ENCODE data around the gene RAB38.

The RAB38 gene

GRCh38 chr11:88169471-88169870 is 5.8 kb downstream of the RAB38 start:
- H3K4me1 ChIP-seq (ENCODE audit: insufficient read depth, low read length) = peaks cover 33% of the 10 kb centered on the region

GRCh38 chr11:88167853-88168252 is 7.4 kb downstream of the RAB38 start:
- Histone ChIP-seq H3K36me3 (ENCODE audit: insufficient read depth, low read length) (no peaks in the 10 kb centered on the region), H3K9ac (ENCODE audit: low read length) (no peak overlapping the region), H3K4me3 (ENCODE audit: low read depth in 1 of 2, low read length in 2 of 2) (no peak overlapping the region), H3K27ac (ENCODE audit: low read depth, low read length) (no peak overlapping the region), H3K9me3 (ENCODE audit: low read length) (no peaks in the 10 kb centered on the region), H3K4me1 (ENCODE audit: insufficient read depth, low read length) (peaks cover 25% of the 10 kb centered on the region), H3K27me3 (ENCODE audit: control insufficient read depth in 1 of 2, insufficient read depth in 2 of 2, low read length in 2 of 2) (no peaks in the 10 kb centered on the region)

More at GRCh38 chr11:88169471-88169870, 5.8 kb downstream of the RAB38 start:
- H3K27me3 ChIP-seq (ENCODE audit: control insufficient read depth in 1 of 2, insufficient read depth in 2 of 2, low read length in 2 of 2) = no peaks in the 10 kb centered on the region
- no peaks in the 10 kb centered on the region for H3K9me3 ChIP-seq (ENCODE audit: low read length)
- H3K4me3 ChIP-seq (ENCODE audit: low read depth in 1 of 2, low read length in 2 of 2) = no peak overlapping the region
- H3K9ac ChIP-seq (ENCODE audit: low read length) = no peak overlapping the region
- H3K27ac ChIP-seq (ENCODE audit: low read depth, low read length) = no peak overlapping the region
- no peaks in the 10 kb centered on the region for H3K36me3 ChIP-seq (ENCODE audit: insufficient read depth, low read length)

GRCh38 chr11:88164806-88165585 is 10.2 kb downstream of the RAB38 start:
- Histone ChIP-seq H3K9me3 (ENCODE audit: low read length) (no peaks in the 10 kb centered on the region), H3K4me1 (ENCODE audit: insufficient read depth, low read length) (peaks cover under 1% of the 10 kb centered on the region), H3K27ac (ENCODE audit: low read depth, low read length) (no peak overlapping the region), H3K27me3 (ENCODE audit: control insufficient read depth in 1 of 2, insufficient read depth in 2 of 2, low read length in 2 of 2) (no peaks in the 10 kb centered on the region), H3K9ac (ENCODE audit: low read length) (no peak overlapping the region), H3K36me3 (ENCODE audit: insufficient read depth, low read length) (no peaks in the 10 kb centered on the region), H3K4me3 (ENCODE audit: low read depth in 1 of 2, low read length in 2 of 2) (no peak overlapping the region)

GRCh38 chr11:88164320-88164719 is 10.9 kb downstream of the RAB38 start:
- Histone ChIP-seq H3K27ac (ENCODE audit: low read depth, low read length) (no peak overlapping the region), H3K4me1 (ENCODE audit: insufficient read depth, low read length) (no peaks in the 10 kb centered on the region), H3K27me3 (ENCODE audit: control insufficient read depth in 1 of 2, insufficient read depth in 2 of 2, low read length in 2 of 2) (no peaks in the 10 kb centered on the region)

GRCh38 chr11:88158081-88158480 is 17.2 kb downstream of the RAB38 start:
- Histone ChIP-seq H3K36me3 (ENCODE audit: insufficient read depth, low read length) (no peaks in the 10 kb centered on the region), H3K9me3 (ENCODE audit: low read length) (no peaks in the 10 kb centered on the region), H3K4me3 (ENCODE audit: low read depth in 1 of 2, low read length in 2 of 2) (no peak overlapping the region), H3K4me1 (ENCODE audit: insufficient read depth, low read length) (peaks cover 6% of the 10 kb centered on the region), H3K27me3 (ENCODE audit: control insufficient read depth in 1 of 2, insufficient read depth in 2 of 2, low read length in 2 of 2) (no peaks in the 10 kb centered on the region), H3K9ac (ENCODE audit: low read length) (no peak overlapping the region), H3K27ac (ENCODE audit: low read depth, low read length) (no peak overlapping the region)

More at GRCh38 chr11:88164320-88164719, 10.9 kb downstream of the RAB38 start:
- Histone ChIP-seq H3K36me3 (ENCODE audit: insufficient read depth, low read length) (no peaks in the 10 kb centered on the region), H3K9ac (ENCODE audit: low read length) (no peak overlapping the region), H3K9me3 (ENCODE audit: low read length) (no peaks in the 10 kb centered on the region), H3K4me3 (ENCODE audit: low read depth in 1 of 2, low read length in 2 of 2) (no peak overlapping the region)

- no peak overlapping the region for H3K27ac ChIP-seq (ENCODE audit: low read depth, low read length)
- peaks cover 13% of the 10 kb centered on the region for H3K4me1 ChIP-seq (ENCODE audit: insufficient read depth, low read length)
- no peaks in the 10 kb centered on the region for H3K9me3 ChIP-seq (ENCODE audit: low read length)
- no peak overlapping the region for H3K4me3 ChIP-seq (ENCODE audit: low read depth in 1 of 2, low read length in 2 of 2)
- H3K9ac ChIP-seq (ENCODE audit: low read length) = no peak overlapping the region
- H3K36me3 ChIP-seq (ENCODE audit: insufficient read depth, low read length) = no peaks in the 10 kb centered on the region
- H3K27me3 ChIP-seq (ENCODE audit: control insufficient read depth in 1 of 2, insufficient read depth in 2 of 2, low read length in 2 of 2) = no peaks in the 10 kb centered on the region
These were observed 17.9 kb downstream of the RAB38 start for GRCh38 chr11:88157370-88157769.

GRCh38 chr11:88152381-88152780 is 22.9 kb downstream of the RAB38 start:
- H3K27me3 ChIP-seq (ENCODE audit: control insufficient read depth in 1 of 2, insufficient read depth in 2 of 2, low read length in 2 of 2) = no peaks in the 10 kb centered on the region
- no peaks in the 10 kb centered on the region for H3K9me3 ChIP-seq (ENCODE audit: low read length)
- H3K27ac ChIP-seq (ENCODE audit: low read depth, low read length) = no peak overlapping the region
- H3K4me3 ChIP-seq (ENCODE audit: low read depth in 1 of 2, low read length in 2 of 2) = no peak overlapping the region
- no peak overlapping the region for H3K9ac ChIP-seq (ENCODE audit: low read length)
- peaks cover 16% of the 10 kb centered on the region for H3K4me1 ChIP-seq (ENCODE audit: insufficient read depth, low read length)
- no peaks in the 10 kb centered on the region for H3K36me3 ChIP-seq (ENCODE audit: insufficient read depth, low read length)

GRCh38 chr11:88151709-88152265 is 23.5 kb downstream of the RAB38 start:
- H3K27ac ChIP-seq (ENCODE audit: low read depth, low read length) = no peak overlapping the region
- no peaks in the 10 kb centered on the region for H3K36me3 ChIP-seq (ENCODE audit: insufficient read depth, low read length)
- no peak overlapping the region for H3K9ac ChIP-seq (ENCODE audit: low read length)
- H3K4me3 ChIP-seq (ENCODE audit: low read depth in 1 of 2, low read length in 2 of 2) = no peak overlapping the region
- no peaks in the 10 kb centered on the region for H3K9me3 ChIP-seq (ENCODE audit: low read length)
- peaks cover 16% of the 10 kb centered on the region for H3K4me1 ChIP-seq (ENCODE audit: insufficient read depth, low read length)
- no peaks in the 10 kb centered on the region for H3K27me3 ChIP-seq (ENCODE audit: control insufficient read depth in 1 of 2, insufficient read depth in 2 of 2, low read length in 2 of 2)

GRCh38 chr11:88146106-88146505 is 29.1 kb downstream of the RAB38 start:
- no peaks in the 10 kb centered on the region for H3K27me3 ChIP-seq (ENCODE audit: control insufficient read depth in 1 of 2, insufficient read depth in 2 of 2, low read length in 2 of 2)
- H3K9me3 ChIP-seq (ENCODE audit: low read length) = no peaks in the 10 kb centered on the region
- no peaks in the 10 kb centered on the region for H3K36me3 ChIP-seq (ENCODE audit: insufficient read depth, low read length)
- H3K4me1 ChIP-seq (ENCODE audit: insufficient read depth, low read length) = no peaks in the 10 kb centered on the region
- no peak overlapping the region for H3K27ac ChIP-seq (ENCODE audit: low read depth, low read length)
- H3K4me3 ChIP-seq (ENCODE audit: low read depth in 1 of 2, low read length in 2 of 2) = no peak overlapping the region
- H3K9ac ChIP-seq (ENCODE audit: low read length) = no peak overlapping the region

- Histone ChIP-seq H3K4me3 (ENCODE audit: low read depth in 1 of 2, low read length in 2 of 2) (no peak overlapping the region), H3K27ac (ENCODE audit: low read depth, low read length) (no peak overlapping the region), H3K9me3 (ENCODE audit: low read length) (no peaks in the 10 kb centered on the region), H3K27me3 (ENCODE audit: control insufficient read depth in 1 of 2, insufficient read depth in 2 of 2, low read length in 2 of 2) (no peaks in the 10 kb centered on the region), H3K9ac (ENCODE audit: low read length) (no peak overlapping the region), H3K36me3 (ENCODE audit: insufficient read depth, low read length) (no peaks in the 10 kb centered on the region), H3K4me1 (ENCODE audit: insufficient read depth, low read length) (no peaks in the 10 kb centered on the region)
These were observed 35.4 kb downstream of the RAB38 start for GRCh38 chr11:88139865-88140264.

GRCh38 chr11:88131764-88132470 is 43.3 kb downstream of the RAB38 start:
- Histone ChIP-seq H3K4me3 (ENCODE audit: low read depth in 1 of 2, low read length in 2 of 2) (no peak overlapping the region), H3K27ac (ENCODE audit: low read depth, low read length) (no peak overlapping the region), H3K27me3 (ENCODE audit: control insufficient read depth in 1 of 2, insufficient read depth in 2 of 2, low read length in 2 of 2) (no peaks in the 10 kb centered on the region), H3K4me1 (ENCODE audit: insufficient read depth, low read length) (no peaks in the 10 kb centered on the region), H3K9ac (ENCODE audit: low read length) (no peak overlapping the region), H3K36me3 (ENCODE audit: insufficient read depth, low read length) (no peaks in the 10 kb centered on the region), H3K9me3 (ENCODE audit: low read length) (peaks cover 6% of the 10 kb centered on the region)

Measured in muscle layer of colon (tissue), 2 donors.